Testis (tissue), 3 donors: ENCODE measurements around the gene FYTTD1. TPM values are rescaled to one million over a fixed set of nuclear protein-coding genes. Genes with fewer than 3 reads are reported as not detected.

Experiments
- DNase-seq: peaks from one replicate; pipeline ENCODE4 v3.0.0-alpha.2; 2019
- H3K27ac ChIP-seq, 2 donors: fragments of 200-600 bp; sonication (generic); one replicate each; pipeline ENCODE4 v1.5.1; 2019
- H3K27me3 ChIP-seq: fragments of 200-600 bp; sonication (generic); one replicate; pipeline ENCODE4 v1.5.1; 2019
- H3K36me3 ChIP-seq: fragments of 200-600 bp; sonication (generic); one replicate; pipeline ENCODE4 v1.5.1; 2017; ENCODE audit warnings: low read depth; ENCODE audit errors: missing control alignments
- H3K4me1 ChIP-seq: fragments of 200-600 bp; sonication (generic); one replicate; pipeline ENCODE4 v1.5.1; 2019
- H3K4me3 ChIP-seq, 2 donors: fragments of 200-600 bp; sonication (generic); one replicate each; pipeline ENCODE4 v1.5.1; 2017 to 2019
- H3K9me3 ChIP-seq: fragments of 200-600 bp; sonication (generic); one replicate; pipeline ENCODE4 v1.5.1; 2017
- CTCF ChIP-seq, 3 experiments: fragments of 450-650 bp in 2 of 3; fragments of 200-600 bp in 1 of 3; sonication (generic) in 1 of 3; IDR thresholded peaks; one replicate each; pipeline ENCODE4 v1.5.1; 2016 to 2019; ENCODE audit warnings: antibody characterized with exemption in 3 of 3, mild to moderate bottlenecking in 2 of 3, moderate library complexity in 1 of 3
- POLR2A ChIP-seq: fragments of 450-650 bp; IDR thresholded peaks from one replicate; pipeline ENCODE4 v1.6.1; 2017; ENCODE audit warnings: antibody characterized with exemption, mild to moderate bottlenecking, moderate library complexity
- WGBS, 2 donors: methylation state at CpG; one replicate each; pipeline ENCODE4 v1.1.5; 2018; 5-methylcytosine and 5-hydroxymethylcytosine counted together
- intact Hi-C: fragments of 100-400 bp; cut with DNase I; formaldehyde crosslinking; loops from one replicate; pipeline ENCODE4 v1.15.1; 2023; ENCODE audit warnings: low total_unique reads
- polyA plus RNA-seq: library from polyadenylated mRNA; stranded (reverse); fragments of 350-450 nt; fragmentation: Illumina TruSeq; extraction: RNeasy Lipid Tissue Mini Kit (QIAGEN cat#74804); gene quantifications from one replicate; pipeline ENCODE4 v1.2.3, GENCODE V29; 2014; ENCODE audit warnings: low read depth, low replicate concordance; ENCODE audit not compliant: insufficient read depth
- total RNA-seq, 2 donors: library from RNA; depleted of rRNA; stranded (reverse); fragments of >200 nt; gene quantifications; one replicate each; pipeline ENCODE4 v1.2.3, GENCODE V29; 2016

FYTTD1 gene
- total and polyA plus RNA-seq, 3 donors from 2014 or later = 79.5 to 83.6 (median 80.5) TPM

- no peak for TF ChIP-seq CTCF (IDR thresholded peaks at IDR 0.05)
- no peak for TF ChIP-seq POLR2A
- H3K4me1 ChIP-seq = peaks cover 22% of the 10 kb centered on the region
- no peak overlapping the region for H3K4me3 ChIP-seq
- no peak for DNase-seq
- no peaks in the 10 kb centered on the region for H3K27me3 ChIP-seq
- H3K9me3 ChIP-seq = no peaks in the 10 kb centered on the region
- peak overlapping the region; percentile 33 to 66 for H3K27ac ChIP-seq
- 90 to 92% methylated on average over 6 of the region's 6 CpGs for WGBS, 2 donors
- H3K36me3 ChIP-seq = no peaks in the 10 kb centered on the region
- intact Hi-C loops = no loop called here
These were observed 61.2 kb downstream of the FYTTD1 start for GRCh38 chr3:197810901-197811300.

GRCh38 chr3:197811343-197811742, 61.7 kb downstream of the FYTTD1 start:
- 56 to 62% methylated on average over 3 of the region's 3 CpGs for WGBS, 2 donors
- Histone ChIP-seq H3K27me3 (no peaks in the 10 kb centered on the region), H3K9me3 (no peaks in the 10 kb centered on the region), H3K27ac (peak overlapping the region in 1 of 2 donors; percentile 39), H3K4me1 (peaks cover 22% of the 10 kb centered on the region), H3K36me3 (no peaks in the 10 kb centered on the region), H3K4me3 (no peak overlapping the region)
- TF ChIP-seq POLR2A (no peak), CTCF (IDR thresholded peaks at IDR 0.05) (no peak)
- intact Hi-C loops = no loop called here
- DNase-seq = peak; percentile 85

- no peak for TF ChIP-seq POLR2A
- TF ChIP-seq CTCF (IDR thresholded peaks at IDR 0.05) = no peak
- 66 to 76% methylated on average over 4 of the region's 4 CpGs for WGBS, 2 donors
- no peak for DNase-seq
- Histone ChIP-seq H3K36me3 (no peaks in the 10 kb centered on the region), H3K9me3 (no peaks in the 10 kb centered on the region), H3K4me1 (peaks cover 8% of the 10 kb centered on the region), H3K27ac (no peak overlapping the region), H3K27me3 (no peaks in the 10 kb centered on the region), H3K4me3 (no peak overlapping the region)
- intact Hi-C loops = no loop called here
These were observed 64.7 kb downstream of the FYTTD1 start for GRCh38 chr3:197814372-197814771.

GRCh38 chr3:197820550-197821335, 71.1 kb downstream of the FYTTD1 start:
- intact Hi-C loops = no loop called here
- TF ChIP-seq POLR2A (no peak), CTCF (IDR thresholded peaks at IDR 0.05) (no peak)
- no peaks in the 10 kb centered on the region for H3K9me3 ChIP-seq
- no peaks in the 10 kb centered on the region for H3K27me3 ChIP-seq
- H3K36me3 ChIP-seq = no peaks in the 10 kb centered on the region
- H3K27ac ChIP-seq = no peak overlapping the region
- peaks cover 5% of the 10 kb centered on the region for H3K4me1 ChIP-seq
- H3K4me3 ChIP-seq = no peak overlapping the region
- no peak for DNase-seq
- WGBS, 2 donors = 77 to 84% methylated on average over 8 of the region's 8 CpGs
